Hepatocyte (in vitro differentiated cells): Measurements from ENCODE around the gene GSPT1.
"Not testable (repeated sequence)": the region's sequence is repeated elsewhere in the genome, so short reads cannot be mapped to it uniquely, and the experiment has no call there.

Source experiments
- EZH2 ChIP-seq: fragments of 200-600 bp; sonication (generic); IDR thresholded peaks from 2 replicates; pipeline ENCODE4 v1.6.1; 2016; ENCODE audit warnings: antibody characterized with exemption, mild to moderate bottlenecking, borderline replicate concordance
- EZH2phosphoT487 ChIP-seq: fragments of 200-600 bp; sonication (generic); IDR thresholded peaks from one replicate; pipeline ENCODE4 v1.6.1; 2018; ENCODE audit warnings: antibody characterized with exemption, mild to moderate bottlenecking, low read depth, moderate library complexity; ENCODE audit not compliant: unreplicated experiment, severe bottlenecking
- TF ChIP-seq, protein P1 (sequence below): fragments of 200-600 bp; sonication (generic); IDR thresholded peaks from 2 replicates; pipeline ENCODE4 v1.5.1; 2016; ENCODE audit warnings: antibody characterized with exemption, mild to moderate bottlenecking; ENCODE audit not compliant: poor library complexity

DNA sequence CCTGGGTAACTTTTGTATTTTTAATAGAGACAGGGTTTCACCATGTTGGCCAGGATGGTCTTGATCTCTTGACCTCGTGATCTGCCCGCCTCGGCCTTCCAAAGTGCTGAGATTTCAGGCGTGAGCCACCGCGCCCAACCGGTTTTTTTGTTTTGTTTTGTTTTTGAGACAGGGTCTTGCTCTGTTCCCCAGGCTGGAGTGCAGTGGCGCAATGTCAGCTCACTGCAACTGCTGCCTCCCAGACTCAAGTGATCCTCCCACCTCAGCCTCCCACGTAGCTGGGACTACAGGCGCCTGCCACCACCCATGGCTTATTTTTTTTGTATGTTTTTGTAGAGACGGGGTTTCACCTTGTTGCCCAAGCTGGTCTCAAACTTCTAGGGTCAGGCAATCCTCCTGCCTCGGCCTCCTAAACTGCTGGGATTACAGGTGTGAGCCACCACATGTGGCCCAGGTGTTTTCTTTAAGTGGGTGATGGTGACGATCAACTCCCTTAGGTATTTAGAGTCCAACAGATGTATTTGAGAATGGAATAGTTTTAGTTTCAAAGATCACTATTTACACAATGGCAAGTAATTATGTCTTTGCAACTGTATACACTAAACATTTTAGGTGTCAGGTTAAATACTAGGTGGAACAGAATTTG is 90.1 kb downstream of the GSPT1 start:
- TF ChIP-seq, protein P1, sequence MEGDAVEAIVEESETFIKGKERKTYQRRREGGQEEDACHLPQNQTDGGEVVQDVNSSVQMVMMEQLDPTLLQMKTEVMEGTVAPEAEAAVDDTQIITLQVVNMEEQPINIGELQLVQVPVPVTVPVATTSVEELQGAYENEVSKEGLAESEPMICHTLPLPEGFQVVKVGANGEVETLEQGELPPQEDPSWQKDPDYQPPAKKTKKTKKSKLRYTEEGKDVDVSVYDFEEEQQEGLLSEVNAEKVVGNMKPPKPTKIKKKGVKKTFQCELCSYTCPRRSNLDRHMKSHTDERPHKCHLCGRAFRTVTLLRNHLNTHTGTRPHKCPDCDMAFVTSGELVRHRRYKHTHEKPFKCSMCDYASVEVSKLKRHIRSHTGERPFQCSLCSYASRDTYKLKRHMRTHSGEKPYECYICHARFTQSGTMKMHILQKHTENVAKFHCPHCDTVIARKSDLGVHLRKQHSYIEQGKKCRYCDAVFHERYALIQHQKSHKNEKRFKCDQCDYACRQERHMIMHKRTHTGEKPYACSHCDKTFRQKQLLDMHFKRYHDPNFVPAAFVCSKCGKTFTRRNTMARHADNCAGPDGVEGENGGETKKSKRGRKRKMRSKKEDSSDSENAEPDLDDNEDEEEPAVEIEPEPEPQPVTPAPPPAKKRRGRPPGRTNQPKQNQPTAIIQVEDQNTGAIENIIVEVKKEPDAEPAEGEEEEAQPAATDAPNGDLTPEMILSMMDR: not testable (repeated sequence)
- TF ChIP-seq EZH2, EZH2phosphoT487: not testable (repeated sequence)
